Endothelial cell of umbilical vein (primary cell): Measurements from ENCODE around the gene EPN1.

Experiments used
- CTCF ChIP-seq, 2 donors: IDR thresholded peaks; 1 replicate in 1 of 2; 2 replicates in 1 of 2; pipeline ENCODE4 v1.5.1; 2011; ENCODE audit warnings: low read length in 2 of 2, mild to moderate bottlenecking in 2 of 2, moderate library complexity in 2 of 2, control low read depth in 1 of 2, inconsistent platforms in 1 of 2, low read depth in 1 of 2; ENCODE audit not compliant: insufficient read depth in 1 of 2; ENCODE audit errors: extremely low read depth in 1 of 2
- EZH2 ChIP-seq: IDR thresholded peaks from 2 replicates; pipeline ENCODE4 v1.6.1; 2012; ENCODE audit warnings: borderline replicate concordance, low read depth, mild to moderate bottlenecking, moderate library complexity, low read length, inconsistent platforms; ENCODE audit not compliant: severe bottlenecking
- FOS ChIP-seq: IDR thresholded peaks from 2 replicates; pipeline ENCODE4 v1.6.1; 2011; ENCODE audit warnings: mild to moderate bottlenecking, low read length, moderate library complexity, borderline replicate concordance; ENCODE audit not compliant: insufficient read depth
- JUN ChIP-seq: IDR thresholded peaks from 2 replicates; pipeline ENCODE4 v1.6.1; 2011; ENCODE audit warnings: borderline replicate concordance, low read depth; ENCODE audit not compliant: insufficient read length, insufficient read depth
- MAX ChIP-seq: IDR thresholded peaks from 2 replicates; pipeline ENCODE4 v1.6.1; 2011; ENCODE audit not compliant: insufficient read depth, insufficient read length
- POLR2A ChIP-seq: IDR thresholded peaks from 2 replicates; pipeline ENCODE4 v1.6.1; 2012; ENCODE audit warnings: low read depth, mild to moderate bottlenecking, control low read depth, low read length
- POLR2AphosphoS5 ChIP-seq: IDR thresholded peaks from 2 replicates; pipeline ENCODE4 v1.6.1; 2012; ENCODE audit warnings: low read depth, mild to moderate bottlenecking, control low read depth, low read length, moderate library complexity; ENCODE audit not compliant: insufficient read depth

GRCh38 chr19:55659822-55660221 is 15.2 kb upstream of the EPN1 start:
- TF ChIP-seq CTCF (IDR thresholded peaks at IDR 0.05; ENCODE audit: extremely low read depth in 1 of 2, insufficient read depth in 1 of 2, low read depth in 1 of 2, low read length in 2 of 2): no peak
- TF ChIP-seq POLR2A: no peak
- no peak for TF ChIP-seq EZH2
- no peak for TF ChIP-seq MAX
- no peak for TF ChIP-seq FOS
- no peak for TF ChIP-seq POLR2AphosphoS5
- no peak for TF ChIP-seq JUN
